H54 (cell line): Measurements from ENCODE around the gene NADK.
"Not testable (repeated sequence)": the region's sequence is repeated elsewhere in the genome, so short reads cannot be mapped to it uniquely, and the experiment has no call there.

Experiments
- DNase-seq: peaks from one replicate; pipeline ENCODE4 v3.0.0; 2011; ENCODE audit warnings: low spot score, mixed read lengths; ENCODE audit not compliant: insufficient read length
- FAIRE-seq: peaks from 3 replicates; lab custom pipeline; 2011; peaks lifted over from hg19 to GRCh38; lab: Jason Lieb, UNC
- POLR2A ChIP-seq: IDR thresholded peaks from 2 replicates; pipeline ENCODE4 v1.6.1; 2011; ENCODE audit warnings: low read depth, mild to moderate bottlenecking, low read length

Gene NADK

GRCh38 chr1:1755426-1755825 is 22.8 kb downstream of the NADK start:
- no peak for DNase-seq
- no peak for TF ChIP-seq POLR2A
- no peak for FAIRE-seq

DNA sequence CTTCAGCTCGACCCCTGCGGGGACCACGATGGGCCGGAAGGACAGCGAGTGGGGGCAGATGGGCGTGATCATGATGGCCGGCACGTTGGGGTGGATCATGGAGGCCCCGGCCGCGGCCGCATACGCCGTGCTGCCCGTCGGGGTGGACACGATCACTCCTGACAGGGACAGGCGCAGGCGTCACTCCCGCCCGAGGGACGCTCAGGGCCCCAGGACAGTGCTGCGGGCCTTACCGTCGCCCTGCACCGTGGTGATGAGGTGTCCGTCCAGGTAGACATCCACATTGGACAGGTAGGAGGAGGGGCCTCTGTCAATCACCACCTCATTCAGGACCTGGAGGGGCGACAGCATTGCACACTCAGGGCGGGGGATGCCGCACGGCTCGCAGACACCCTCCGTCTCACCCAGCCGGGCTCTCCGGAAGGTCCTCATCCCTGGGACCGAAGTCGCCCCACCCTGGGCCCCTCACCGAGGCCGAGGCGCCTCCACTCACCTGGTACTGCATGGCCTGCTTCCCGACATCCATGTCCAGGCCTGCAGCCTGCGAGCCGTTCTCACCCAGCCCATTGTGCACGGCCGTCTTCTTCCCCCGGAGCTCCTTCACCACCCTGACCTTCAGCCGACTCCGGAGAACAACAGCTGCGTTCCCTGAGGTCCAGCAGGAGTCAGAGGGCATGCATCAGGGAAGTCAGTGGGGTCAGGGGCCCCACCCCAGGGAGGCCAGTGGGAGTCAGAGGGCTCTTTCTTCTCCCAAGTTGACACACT is 24.0 kb downstream of the NADK start:
- no peak for DNase-seq
- FAIRE-seq, result no peak
- no peak for TF ChIP-seq POLR2A

GRCh38 chr1:1753607-1754005 is 24.7 kb downstream of the NADK start:
- no peak for FAIRE-seq
- no peak for DNase-seq
- TF ChIP-seq POLR2A, result no peak

DNA sequence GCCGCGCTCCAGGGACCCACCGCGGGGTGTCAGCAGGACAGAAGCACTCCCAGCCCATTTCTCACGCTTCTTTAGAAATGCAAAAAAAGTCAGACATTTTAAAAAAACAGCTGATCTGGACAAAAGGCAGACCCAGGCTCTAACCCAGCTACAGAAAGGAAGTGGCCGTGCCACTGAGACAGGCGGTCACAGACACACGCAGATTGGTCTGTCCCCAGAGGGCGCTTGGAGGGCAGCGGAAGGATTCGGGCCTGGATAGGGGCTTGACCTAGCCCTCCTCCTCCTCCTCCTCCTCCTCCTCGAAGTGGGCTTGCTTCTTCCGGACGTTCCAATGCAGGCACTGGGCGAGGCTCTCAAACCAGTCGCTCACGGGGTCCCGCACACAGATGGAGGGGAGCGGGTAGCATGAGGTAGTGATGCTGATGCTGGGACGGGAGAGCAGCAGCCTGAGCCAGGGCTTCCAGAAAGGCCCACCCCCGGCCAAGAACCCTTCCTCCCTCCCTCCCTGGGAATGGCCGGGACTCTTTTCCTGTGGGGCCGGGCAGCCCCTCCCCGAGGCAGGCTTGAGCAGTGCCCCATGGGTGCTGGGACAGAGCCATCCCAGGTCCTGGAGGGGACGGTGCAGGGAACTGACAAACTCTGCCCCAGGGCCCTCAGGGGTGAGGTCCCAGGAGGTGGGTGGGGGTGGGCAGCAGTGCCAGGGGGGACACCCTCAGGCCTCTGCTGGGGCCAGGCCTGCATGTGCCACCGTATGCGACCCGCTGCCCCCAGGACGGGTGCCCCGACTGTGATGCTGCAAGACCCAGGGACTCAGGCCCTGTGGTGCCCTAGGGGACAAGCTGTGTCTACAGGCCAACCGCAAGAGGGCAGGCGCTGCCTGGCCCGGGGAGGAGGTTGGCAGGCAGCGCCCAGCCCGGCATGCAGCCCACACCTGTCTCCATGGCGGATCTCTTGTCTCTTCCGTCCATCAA is 25.3 kb downstream of the NADK start:
- FAIRE-seq (no peak), DNase-seq (no peak)
- TF ChIP-seq POLR2A, result no peak

DNA sequence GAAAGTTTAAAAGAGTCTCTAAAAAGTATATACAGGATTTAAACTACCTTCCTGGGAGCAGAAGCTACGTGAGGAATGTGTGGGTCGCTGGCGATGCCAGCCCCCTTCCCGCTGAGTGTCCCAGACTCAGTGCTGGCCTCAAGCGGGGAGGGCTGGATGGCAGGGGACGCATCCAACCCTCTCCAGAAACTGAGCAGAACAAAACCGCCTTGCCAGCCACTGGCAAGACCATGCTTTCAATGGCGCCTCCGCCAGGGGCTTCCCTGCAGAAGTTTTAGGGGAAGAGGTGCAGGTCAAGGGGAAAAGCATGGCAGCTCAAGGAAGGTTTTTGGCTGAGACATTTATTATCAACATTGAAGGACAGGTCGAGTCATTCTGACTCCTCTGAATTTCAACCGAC is 26.1 kb downstream of the NADK start:
- no peak for FAIRE-seq
- DNase-seq, result no peak
- no peak for TF ChIP-seq POLR2A

DNA sequence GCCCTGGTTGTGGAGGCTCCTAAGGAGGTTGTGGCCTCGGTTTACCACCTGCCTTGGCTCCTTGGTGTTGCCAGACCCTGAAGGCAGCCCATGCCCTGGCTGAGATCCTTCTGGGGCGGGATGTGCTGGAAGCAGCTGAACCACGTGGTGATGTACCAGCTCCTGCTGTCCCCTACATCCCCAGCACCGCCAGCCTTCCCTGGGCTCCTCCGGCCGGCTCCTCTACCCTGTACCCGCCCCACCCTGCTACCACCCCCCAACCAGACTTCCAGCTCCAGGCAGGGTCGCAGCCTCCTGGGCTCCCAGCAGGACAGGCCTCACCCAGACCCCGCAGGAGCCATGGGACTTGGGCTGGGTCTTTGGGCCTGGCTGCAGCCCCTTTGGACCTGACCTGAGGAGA is 28.3 kb downstream of the NADK start:
- not testable (repeated sequence) for FAIRE-seq, DNase-seq

GRCh38 chr1:1748686-1749321 is 29.5 kb downstream of the NADK start:
- DNase-seq (no peak), FAIRE-seq (no peak)
- no peak for TF ChIP-seq POLR2A

- peak; percentile 36 for FAIRE-seq
- DNase-seq, result not testable (repeated sequence)
These were observed 31.7 kb downstream of the NADK start for GRCh38 chr1:1746566-1746909.

- DNase-seq, FAIRE-seq: not testable (repeated sequence)
These were observed 32.4 kb downstream of the NADK start for GRCh38 chr1:1745651-1746565.

GRCh38 chr1:1742529-1742928 is 35.7 kb downstream of the NADK start:
- DNase-seq, FAIRE-seq: not testable (repeated sequence)

- not testable (repeated sequence) for FAIRE-seq
These were observed 37.3 kb downstream of the NADK start for GRCh38 chr1:1741013-1741412.

GRCh38 chr1:1738799-1739337 is 39.4 kb downstream of the NADK start:
- not testable (repeated sequence) for FAIRE-seq, DNase-seq

More at GRCh38 chr1:1741013-1741412, 37.3 kb downstream of the NADK start:
- peak; percentile 51 for DNase-seq

DNA sequence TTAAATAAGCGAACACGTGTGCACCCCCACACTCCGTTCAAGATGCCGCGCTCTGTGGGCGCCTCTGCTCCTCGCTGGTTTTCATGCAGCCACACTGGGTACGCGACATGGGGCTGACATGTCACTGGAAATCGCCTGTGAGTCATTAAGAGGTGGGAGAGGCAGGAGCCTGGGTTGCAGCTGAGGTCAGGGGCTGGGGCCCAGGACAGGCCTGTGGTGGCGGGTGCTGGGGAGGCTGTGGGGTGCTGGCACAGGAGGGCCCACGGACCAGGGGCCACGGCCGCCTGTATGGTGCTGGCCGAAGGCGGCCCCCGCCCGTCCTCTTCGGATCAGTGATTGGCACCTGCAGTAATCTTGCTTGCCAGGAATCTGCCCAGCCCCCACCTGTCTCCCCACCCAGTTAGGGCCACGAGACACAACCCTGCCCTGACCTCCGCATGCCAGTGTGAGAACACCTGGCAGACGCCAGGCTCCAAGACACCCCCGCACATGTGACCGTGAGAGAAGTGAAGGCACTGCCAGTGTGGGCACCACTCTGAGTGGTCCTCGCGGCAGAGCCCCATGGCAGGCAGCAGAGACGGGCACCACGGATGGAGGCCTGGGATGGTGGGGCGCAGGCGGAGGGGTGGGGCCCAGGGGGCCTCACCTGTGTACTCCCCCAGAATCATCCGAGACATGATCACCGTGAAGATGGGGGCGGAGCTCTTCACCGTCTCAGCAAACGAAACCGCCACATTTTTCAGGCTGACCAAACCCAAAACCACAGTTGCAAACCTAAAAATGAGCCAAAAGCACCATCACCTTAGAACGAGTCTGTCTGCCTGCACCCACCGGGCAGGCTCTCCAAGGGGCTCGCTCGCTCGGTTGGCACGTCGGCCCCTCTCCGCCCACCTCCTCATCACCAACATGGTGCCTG is 40.3 kb downstream of the NADK start:
- not testable (repeated sequence) for FAIRE-seq, DNase-seq
